HepG2 (cell line): Measurements from ENCODE around the gene PPP2R2D. TPM values are rescaled to one million over a fixed set of nuclear protein-coding genes. Genes with fewer than 3 reads are reported as not detected.

Experiments used
- CREB1 ChIP-seq, 2 experiments: fragments of 450-650 bp in 1 of 2; IDR thresholded peaks; 2 replicates each; pipeline ENCODE4 v1.6.1; 2016 to 2017; ENCODE audit warnings: control low read depth in 1 of 2, mild to moderate bottlenecking in 1 of 2, missing compliant biosample characterization in 1 of 2, missing genetic modification characterization in 1 of 2
- MTF2 ChIP-seq: sonication (generic); formaldehyde crosslinking; IDR thresholded peaks from 2 replicates; pipeline ENCODE4 v1.5.0; 2020; ENCODE audit warnings: missing genetic modification reagents, borderline replicate concordance
- NCOA5 ChIP-seq: sonication (generic); formaldehyde crosslinking; IDR thresholded peaks from 2 replicates; pipeline ENCODE4 v1.4.0; 2020; ENCODE audit warnings: missing genetic modification reagents
- SIX1 ChIP-seq: sonication (generic); formaldehyde crosslinking; IDR thresholded peaks from 2 replicates; pipeline ENCODE4 v1.4.0; 2020; ENCODE audit warnings: missing genetic modification reagents, borderline replicate concordance
- TP53 ChIP-seq: sonication (generic); formaldehyde crosslinking; conservative IDR thresholded peaks from 2 replicates; pipeline ENCODE4 v1.4.0; 2020; ENCODE audit warnings: missing genetic modification reagents
- ZFP62 ChIP-seq: sonication (generic); formaldehyde crosslinking; IDR thresholded peaks from 2 replicates; pipeline ENCODE4 v1.4.0; 2020; ENCODE audit warnings: missing genetic modification reagents
- ZNF234 ChIP-seq: sonication (generic); formaldehyde crosslinking; conservative IDR thresholded peaks from 2 replicates; pipeline ENCODE4 v1.5.1; 2020; ENCODE audit warnings: mild to moderate bottlenecking, missing genetic modification reagents
- ZNF24 ChIP-seq: fragments of 450-650 bp; IDR thresholded peaks from 2 replicates; pipeline ENCODE4 v1.6.1; 2017; ENCODE audit warnings: antibody characterized with exemption, mild to moderate bottlenecking
- ZNF496 ChIP-seq: sonication (generic); formaldehyde crosslinking; IDR thresholded peaks from 2 replicates; pipeline ENCODE4 v1.8.1; 2023; ENCODE audit warnings: mild to moderate bottlenecking, moderate library complexity, missing genetic modification reagents; ENCODE audit not compliant: insufficient replicate concordance
- polyA plus RNA-seq, 8 experiments: library from polyadenylated mRNA; depleted of rRNA in 3 of 8; stranded (reverse) in 7 of 8; unstranded in 1 of 8; fragments of >200 nt; fragmentation: Illumina TruSeq in 4 of 8; extraction: Trizol in 4 of 8; gene quantifications; 2 replicates each; pipeline versions ENCODE4 v1.2.1 to v1.2.3, GENCODE V29; 2011 to 2016; ENCODE audit warnings: low read depth in 4 of 8, missing spikeins in 1 of 8, mixed read lengths in 1 of 8; ENCODE audit not compliant: insufficient read depth in 1 of 8
- total RNA-seq, 5 experiments: library from RNA; depleted of rRNA; stranded (reverse); fragments of >200 nt; fragmentation: Illumina TruSeq; extraction: Trizol; gene quantifications; 2 replicates each; pipeline ENCODE4 v1.2.3, GENCODE V29; 2016; ENCODE audit warnings: low read depth in 1 of 5
- TF ChIP-seq, protein P1 (sequence below): sonication (generic); formaldehyde crosslinking; IDR thresholded peaks from 2 replicates; pipeline ENCODE4 v1.4.0; 2020; ENCODE audit warnings: mild to moderate bottlenecking, missing genetic modification reagents

PPP2R2D gene
- total and polyA plus RNA-seq, 2 of the 13 experiments (the other 11 are each of a cell fraction or from before 2014, with no cell fraction given): 32.7 to 33.2 TPM

DNA sequence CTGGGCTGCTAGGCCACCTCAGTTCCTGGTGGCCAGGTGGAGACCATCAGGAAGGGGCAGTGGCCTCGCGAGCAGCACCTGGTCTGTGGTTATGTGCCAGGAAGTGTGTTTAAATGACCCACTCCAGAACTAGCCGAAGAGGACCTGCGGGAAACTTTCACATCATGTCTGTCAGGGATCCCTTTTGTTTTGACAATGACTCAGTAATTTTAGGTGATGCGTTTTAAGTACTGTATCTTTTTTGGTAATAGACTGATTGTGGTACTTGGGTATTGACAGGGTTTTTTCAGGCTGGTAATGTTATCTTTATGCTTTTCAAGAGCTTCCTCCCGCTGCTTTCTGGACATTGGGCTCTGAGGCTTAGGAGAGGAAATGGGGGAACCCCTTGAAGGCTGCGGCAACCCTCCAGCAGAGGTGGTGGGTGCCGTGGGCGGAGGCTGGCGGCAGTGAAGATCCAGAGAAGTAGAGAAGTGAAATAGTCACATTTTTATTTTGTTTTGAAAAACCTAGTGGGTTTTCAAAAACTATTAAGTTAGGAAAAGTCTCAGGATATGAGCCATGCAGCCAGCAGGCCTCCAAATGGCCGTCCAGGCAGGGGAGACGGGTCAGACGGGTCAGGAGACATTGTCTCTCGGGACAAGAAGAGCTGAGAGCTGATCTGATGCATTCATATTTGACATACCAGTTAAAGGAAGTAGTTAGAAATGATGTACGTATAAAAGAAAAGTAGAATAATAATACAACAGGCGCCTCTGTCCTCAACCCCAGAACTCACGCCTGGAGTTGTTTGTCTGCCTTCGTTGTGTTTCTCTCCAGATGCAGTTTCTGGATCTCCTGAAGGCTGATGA, 27.7 kb downstream of the PPP2R2D start (continued):
- TF ChIP-seq SIX1 (CRISPR knock-in tag): no peak
- no peak for TF ChIP-seq ZNF234 (CRISPR knock-in tag)
- TF ChIP-seq CREB1 (IDR thresholded peaks at IDR 0.05): no peak
- TF ChIP-seq CREB1 (CRISPR knock-in tag; IDR thresholded peaks at IDR 0.05): no peak
- TF ChIP-seq, protein P1, sequence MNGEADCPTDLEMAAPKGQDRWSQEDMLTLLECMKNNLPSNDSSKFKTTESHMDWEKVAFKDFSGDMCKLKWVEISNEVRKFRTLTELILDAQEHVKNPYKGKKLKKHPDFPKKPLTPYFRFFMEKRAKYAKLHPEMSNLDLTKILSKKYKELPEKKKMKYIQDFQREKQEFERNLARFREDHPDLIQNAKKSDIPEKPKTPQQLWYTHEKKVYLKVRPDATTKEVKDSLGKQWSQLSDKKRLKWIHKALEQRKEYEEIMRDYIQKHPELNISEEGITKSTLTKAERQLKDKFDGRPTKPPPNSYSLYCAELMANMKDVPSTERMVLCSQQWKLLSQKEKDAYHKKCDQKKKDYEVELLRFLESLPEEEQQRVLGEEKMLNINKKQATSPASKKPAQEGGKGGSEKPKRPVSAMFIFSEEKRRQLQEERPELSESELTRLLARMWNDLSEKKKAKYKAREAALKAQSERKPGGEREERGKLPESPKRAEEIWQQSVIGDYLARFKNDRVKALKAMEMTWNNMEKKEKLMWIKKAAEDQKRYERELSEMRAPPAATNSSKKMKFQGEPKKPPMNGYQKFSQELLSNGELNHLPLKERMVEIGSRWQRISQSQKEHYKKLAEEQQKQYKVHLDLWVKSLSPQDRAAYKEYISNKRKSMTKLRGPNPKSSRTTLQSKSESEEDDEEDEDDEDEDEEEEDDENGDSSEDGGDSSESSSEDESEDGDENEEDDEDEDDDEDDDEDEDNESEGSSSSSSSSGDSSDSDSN (CRISPR knock-in tag): no peak
- TF ChIP-seq ZNF496 (CRISPR knock-in tag): no peak
- TF ChIP-seq ZFP62 (CRISPR knock-in tag): no peak
- no peak for TF ChIP-seq ZNF24
- TF ChIP-seq MTF2: no peak
- no peak for TF ChIP-seq TP53 (CRISPR knock-in tag)
- no peak for TF ChIP-seq NCOA5 (CRISPR knock-in tag)
